ENCODE results near the gene RTL10.
"Not testable (repeated sequence)": the region's sequence is repeated elsewhere in the genome, so short reads cannot be mapped to it uniquely, and the experiment has no call there.

The RTL10 gene

DNA sequence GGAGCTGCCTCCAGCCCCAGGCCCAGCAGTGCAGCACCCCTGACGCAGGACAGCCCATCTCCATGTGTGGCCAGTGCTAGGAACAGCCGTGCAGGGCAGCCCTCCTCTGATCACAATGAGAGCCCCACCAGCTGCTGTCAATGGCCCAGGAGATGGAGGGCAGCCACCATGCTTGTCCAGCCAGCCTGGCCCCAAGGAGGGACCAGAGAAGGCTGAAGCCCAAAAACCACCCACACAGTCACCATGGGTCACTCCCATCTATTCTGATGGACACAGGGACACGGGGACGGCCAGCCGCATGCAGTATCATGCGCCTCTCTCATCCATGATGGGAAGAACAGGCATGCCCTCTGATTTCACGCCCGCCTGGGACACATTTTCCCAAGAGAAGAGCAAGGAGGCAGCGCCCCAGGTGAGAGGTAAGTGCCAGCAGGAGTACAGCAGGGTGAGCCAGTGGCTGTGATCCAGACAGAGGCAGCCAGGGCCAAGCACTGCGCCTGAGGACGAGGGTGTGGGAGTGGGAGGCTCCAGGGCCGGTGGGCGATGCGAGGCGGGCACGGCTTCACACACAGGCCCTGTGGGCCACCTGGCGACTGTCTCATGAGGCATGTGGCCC lies 33.6 kb upstream of the RTL10 start:
- no peak for DNase-seq

GRCh38 chr22:19887256-19887985 lies 32.7 kb upstream of the RTL10 start:
- DNase-seq = no peak

DNA sequence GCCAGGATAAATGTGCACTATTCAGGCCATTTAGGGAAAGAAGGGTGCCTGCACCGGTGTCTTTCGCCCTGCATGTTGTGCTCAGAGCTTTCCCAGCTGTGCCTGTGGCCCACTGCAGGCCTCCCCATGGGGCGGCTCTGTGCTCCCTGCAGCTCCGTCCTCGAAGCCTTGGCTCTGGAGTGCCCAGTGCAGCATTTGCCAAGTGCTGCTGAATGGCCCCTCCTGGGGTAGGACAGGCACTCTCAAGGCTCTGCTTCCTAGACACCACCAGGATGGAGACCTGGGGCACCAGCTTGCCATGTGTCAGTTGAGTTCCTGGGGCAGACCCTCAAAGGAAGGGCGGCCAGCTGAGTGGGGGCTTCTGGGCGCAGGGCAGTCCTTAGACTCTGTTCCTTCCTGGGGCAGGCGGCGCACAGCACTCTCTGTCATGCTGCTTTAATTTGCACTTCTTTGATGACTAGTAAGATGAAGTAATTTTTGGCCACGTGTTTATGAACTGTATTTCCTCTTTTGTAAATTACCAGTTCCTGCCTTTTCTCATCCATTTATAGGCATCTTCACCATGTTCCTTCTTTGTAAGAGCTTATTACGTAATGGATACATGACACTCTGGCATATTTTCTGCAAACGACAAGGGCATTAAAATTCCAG lies 32.1 kb upstream of the RTL10 start:
- no peak for DNase-seq

- no peak for DNase-seq
These were observed 31.3 kb upstream of the RTL10 start for GRCh38 chr22:19885841-19886592.

- no peak for DNase-seq
These were observed 30.5 kb upstream of the RTL10 start for GRCh38 chr22:19884954-19885751.

DNA sequence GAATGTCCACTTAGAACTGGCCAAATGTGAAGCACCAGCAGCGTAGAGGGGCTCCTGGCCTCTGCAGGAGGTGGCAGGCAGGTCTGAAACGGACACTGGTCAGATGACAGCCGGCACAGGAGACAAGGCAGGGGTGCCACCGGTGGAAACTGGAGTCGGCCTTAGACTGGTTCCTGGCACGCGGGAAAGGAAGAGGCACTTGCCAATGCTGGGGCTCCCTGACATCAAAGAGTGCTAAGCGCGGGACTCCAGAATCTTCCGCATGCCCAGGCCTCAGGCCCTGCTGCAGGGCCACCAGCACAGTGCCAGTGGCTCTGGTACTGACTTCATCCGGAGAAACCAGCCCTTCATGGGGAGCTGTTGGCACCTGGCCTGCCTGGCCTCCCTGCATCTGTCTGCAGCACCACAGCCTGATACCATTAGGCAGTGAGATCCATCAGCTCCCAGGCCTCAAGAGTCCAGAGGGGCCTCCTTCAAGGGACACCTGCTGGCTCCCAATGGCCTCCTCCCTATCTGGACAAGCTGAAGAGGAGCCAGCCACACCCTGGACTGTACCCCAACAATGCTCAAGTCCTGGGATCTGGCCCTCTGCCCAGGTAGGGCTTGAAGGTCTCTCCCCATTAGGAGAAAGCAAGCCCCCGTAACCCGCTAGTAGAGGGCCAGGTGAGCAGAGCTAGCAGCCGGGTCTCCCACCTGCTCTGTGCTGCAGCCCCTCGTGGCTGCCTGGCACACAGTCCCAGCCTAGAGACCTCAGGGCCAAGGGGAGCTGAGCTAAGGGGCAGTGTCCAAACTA lies 29.7 kb upstream of the RTL10 start:
- no peak for DNase-seq

DNA sequence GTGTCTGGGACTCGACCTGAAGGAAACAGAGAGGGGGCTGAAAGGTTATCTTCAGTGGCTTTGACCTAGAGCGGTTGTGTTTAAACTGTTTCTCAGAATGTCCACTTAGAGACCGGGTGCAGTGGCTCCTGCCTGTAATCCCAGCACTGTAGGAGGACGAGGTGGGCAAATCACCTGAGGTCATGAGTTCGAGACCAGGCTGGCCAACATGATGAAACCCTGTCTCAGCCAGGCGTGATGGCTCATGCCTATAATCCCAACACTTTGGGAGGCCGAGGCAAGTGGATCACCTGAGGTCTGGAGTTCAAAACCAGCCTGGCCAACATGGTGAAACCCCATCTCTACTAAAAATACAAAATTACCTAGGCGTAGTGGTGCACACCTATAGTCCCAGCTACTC lies 28.8 kb upstream of the RTL10 start:
- not testable (repeated sequence) for DNase-seq

GRCh38 chr22:19882446-19883381 lies 28.0 kb upstream of the RTL10 start:
- no peak for DNase-seq

- no peak for DNase-seq
These were observed 26.3 kb upstream of the RTL10 start for GRCh38 chr22:19880786-19881569.

GRCh38 chr22:19879992-19880785 lies 25.5 kb upstream of the RTL10 start:
- DNase-seq = no peak

DNA sequence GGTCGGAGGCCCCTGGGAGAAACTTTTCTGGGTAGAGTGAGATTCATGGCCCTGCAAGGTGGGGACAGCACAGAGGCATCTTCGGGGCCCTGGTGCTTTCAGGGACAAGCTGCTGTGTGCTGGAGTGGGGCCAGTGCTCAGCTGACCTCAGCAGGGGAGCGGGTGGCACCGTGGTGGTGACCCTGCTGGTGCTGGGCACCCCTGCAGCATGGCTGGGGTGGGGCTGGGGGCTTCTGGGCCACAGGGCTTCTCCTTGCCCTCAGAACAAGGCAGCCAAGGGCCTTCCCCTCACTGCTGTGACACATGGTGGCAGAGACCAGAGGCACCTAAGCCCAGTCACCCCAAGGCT lies 24.9 kb upstream of the RTL10 start:
- no peak for DNase-seq

DNA sequence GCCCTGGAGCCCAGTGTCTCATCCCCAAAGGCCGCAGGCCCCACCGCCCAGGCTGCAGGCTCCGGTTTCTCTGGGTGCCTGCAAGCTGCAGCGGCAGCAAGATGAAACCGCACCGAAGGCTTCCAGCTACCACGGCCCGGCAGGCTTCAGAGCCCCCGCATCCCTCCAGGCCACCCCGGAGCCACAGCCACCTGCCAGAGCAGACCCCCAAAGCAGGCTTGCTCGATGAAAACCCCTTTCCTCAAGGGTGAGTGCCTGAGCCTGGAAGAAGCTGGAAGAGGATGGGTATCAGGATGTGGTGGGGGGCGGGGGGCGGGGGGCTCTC lies 24.5 kb upstream of the RTL10 start:
- no peak for DNase-seq

- no peak for DNase-seq
These were observed 24.0 kb upstream of the RTL10 start for GRCh38 chr22:19878461-19879245.

- no peak for DNase-seq
These were observed 23.1 kb upstream of the RTL10 start for GRCh38 chr22:19877626-19878339.

DNA sequence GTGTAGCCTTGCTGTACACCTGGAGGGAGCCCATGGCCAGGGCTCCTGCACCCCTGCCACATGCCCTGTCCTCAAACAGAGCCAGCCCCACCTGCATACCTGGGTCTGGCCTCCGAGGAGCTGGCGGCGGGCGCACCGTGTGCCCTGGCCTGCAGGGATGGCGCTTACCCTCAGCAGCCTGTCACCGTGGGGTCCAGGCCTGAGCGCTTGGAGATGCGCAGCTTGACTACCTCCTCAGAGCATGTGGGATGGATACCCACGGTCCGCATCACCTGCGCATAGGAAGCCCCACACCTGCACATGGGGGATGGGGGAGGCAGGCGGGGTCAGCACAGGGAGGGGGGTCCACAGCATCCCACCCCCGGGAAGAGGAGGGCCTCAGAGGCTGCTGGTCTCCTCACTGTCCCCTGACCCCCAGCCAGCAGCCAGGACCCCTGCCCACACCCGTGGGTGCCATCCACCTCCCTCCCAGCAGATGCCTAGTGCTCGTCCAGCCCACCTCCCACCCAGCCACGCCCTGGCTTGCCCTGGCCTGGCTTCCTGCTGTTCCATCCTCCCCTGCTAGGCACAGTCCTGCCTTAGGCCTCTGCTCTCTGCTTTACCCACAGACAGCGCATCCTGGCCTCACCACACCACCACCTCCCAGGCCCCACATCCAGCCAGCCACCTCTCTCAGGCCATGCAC lies 22.4 kb upstream of the RTL10 start:
- DNase-seq = no peak

DNA sequence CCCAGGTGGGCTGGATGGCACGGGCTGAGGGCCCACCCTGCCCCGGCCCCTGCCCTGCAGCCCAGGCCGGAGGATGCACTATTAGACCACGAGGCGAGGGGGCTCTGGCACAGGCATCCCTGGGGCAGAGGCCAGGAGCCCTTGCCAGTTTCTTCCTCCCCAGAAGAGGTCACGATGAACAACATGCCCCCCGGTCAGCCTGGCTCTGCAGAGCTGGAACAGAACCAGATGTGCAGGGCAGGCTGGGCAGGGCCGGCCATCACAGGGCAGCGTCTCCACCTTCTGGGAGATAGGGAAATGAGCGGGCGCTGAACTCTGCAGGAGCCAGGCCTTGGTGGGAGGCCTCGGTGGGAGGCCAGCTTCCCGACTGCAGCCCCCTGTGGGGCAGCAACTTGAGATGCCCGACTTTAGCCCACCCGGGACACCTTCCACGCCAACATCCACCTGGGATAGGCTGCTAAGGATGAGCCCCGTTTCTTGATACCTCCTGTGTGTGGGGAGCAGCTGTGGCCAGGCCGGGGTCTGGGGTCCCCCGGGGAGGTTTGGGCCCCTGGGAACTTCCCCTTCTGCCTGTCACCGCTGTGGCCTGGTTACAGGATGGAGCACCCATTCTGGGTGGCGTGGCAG lies 21.8 kb upstream of the RTL10 start:
- DNase-seq = no peak

Measured in NCI-H1436 (cell line).